ENCODE results near the gene ZBTB39. TPM values are rescaled to one million over a fixed set of nuclear protein-coding genes. Genes with fewer than 3 reads are reported as not detected.
A peak's percentile ranks its signal among the peaks of the same experiment; 100 is the strongest.

ZBTB39 gene
- total and polyA plus RNA-seq, 10 donors: 1.7 to 15.7 (median 10.8) TPM

DNA sequence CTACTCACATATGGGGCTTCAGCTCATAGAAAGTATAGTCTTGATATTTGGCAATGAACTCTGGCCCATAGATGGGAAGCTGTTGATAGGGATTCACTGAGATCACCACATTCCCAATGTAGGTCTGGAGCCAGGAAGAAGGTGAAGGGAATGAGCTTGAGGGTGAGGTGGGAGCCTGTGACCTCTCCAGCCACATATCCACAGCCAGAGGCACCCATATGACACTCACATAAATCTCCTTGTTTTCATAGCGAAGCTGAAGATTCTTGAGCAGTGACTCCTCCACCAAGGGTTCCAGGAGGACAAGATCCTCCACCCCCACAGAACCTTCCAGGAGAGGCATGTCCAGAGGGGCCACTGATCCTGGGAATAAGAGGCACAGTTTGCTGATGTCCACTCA is 41.6 kb upstream of the ZBTB39 start:
- no peaks in the 10 kb centered on the region for H3K36me3 ChIP-seq
- TF ChIP-seq CTCF (IDR thresholded peaks at IDR 0.05 in 8 of 11, conservative IDR thresholded peaks at IDR 0.05 in 3 of 11) (no peak), POLR2AphosphoS5 (IDR thresholded peaks at IDR 0.05) (no peak), POLR2A (IDR thresholded peaks at IDR 0.05) (no peak)
- H3K4me3 ChIP-seq: no peak overlapping the region
- intact Hi-C loops (cut with DNase I; ENCODE audit: low total_unique reads): no loop called here
- 86 to 97% (median 89%) methylated on average over 1 of the region's 1 CpG for WGBS, 5 donors
- peak overlapping the region in 3 of 8 donors; percentile 57 to 80 (median 70) for H3K27ac ChIP-seq
- H3K27me3 ChIP-seq (replicated peaks in 1 of 7): no peaks in the 10 kb centered on the region
- H3K9me3 ChIP-seq: no peaks in the 10 kb centered on the region
- peaks cover 0 to 40% (median 28%) of the 10 kb centered on the region in 6 donors for H3K4me1 ChIP-seq
- no peak for DNase-seq

- Histone ChIP-seq H3K27me3 (replicated peaks in 1 of 7) (no peaks in the 10 kb centered on the region), H3K4me3 (peak overlapping the region in 2 of 8 donors; percentile 1 to 32), H3K36me3 (no peaks in the 10 kb centered on the region), H3K9me3 (no peaks in the 10 kb centered on the region), H3K27ac (peak overlapping the region in 5 of 8 donors; percentile 23 to 80 (median 57)), H3K4me1 (peaks cover 0 to 40% (median 28%) of the 10 kb centered on the region in 6 donors)
- no peak for DNase-seq
- 39 to 51% (median 41%) methylated on average over 10 of the region's 10 CpGs for WGBS, 5 donors
- intact Hi-C loops (cut with DNase I; ENCODE audit: low total_unique reads): no loop called here
- TF ChIP-seq POLR2AphosphoS5 (IDR thresholded peaks at IDR 0.05) (peak in 1 of 3 donors; percentile 43), POLR2A (IDR thresholded peaks at IDR 0.05) (no peak)
These were observed 40.9 kb upstream of the ZBTB39 start for GRCh38 chr12:57046947-57047890.

DNA sequence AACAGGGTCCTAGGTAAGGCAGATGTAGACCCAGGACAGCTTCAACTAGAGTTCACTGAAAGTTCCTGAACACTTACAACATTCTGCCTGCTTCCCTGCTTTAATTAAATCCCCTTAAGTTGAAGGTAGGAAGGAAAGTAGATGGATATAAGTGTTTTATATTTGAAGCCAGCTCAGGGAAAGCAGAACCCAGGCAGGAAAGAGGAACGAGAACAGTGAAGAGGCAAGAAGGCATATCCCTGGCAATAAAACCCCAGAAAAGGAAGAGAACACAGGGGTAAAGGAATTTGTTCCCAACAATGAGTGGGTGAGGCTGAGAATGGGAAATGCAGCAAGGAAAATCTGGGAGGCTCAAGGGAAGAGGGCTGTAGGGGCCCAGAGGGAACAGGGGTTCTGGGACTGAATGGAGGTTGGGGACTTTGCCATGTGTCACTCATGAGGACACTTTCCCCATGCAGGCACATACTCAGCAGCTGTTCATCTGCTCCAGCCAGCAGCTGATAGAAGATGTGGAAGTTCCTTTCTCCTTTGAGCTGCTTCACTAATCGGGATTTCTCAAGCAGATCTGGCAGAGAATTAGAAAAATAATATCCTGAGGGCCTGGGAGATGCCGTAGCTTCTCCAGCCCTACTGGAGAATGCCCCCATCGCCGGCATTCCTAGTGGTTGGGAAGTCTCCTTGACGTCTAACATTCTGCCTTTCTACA is 39.9 kb upstream of the ZBTB39 start:
- H3K4me1 ChIP-seq: peaks cover 0 to 41% (median 28%) of the 10 kb centered on the region in 6 donors
- no peaks in the 10 kb centered on the region for H3K36me3 ChIP-seq
- TF ChIP-seq POLR2AphosphoS5 (IDR thresholded peaks at IDR 0.05) (no peak), CTCF (IDR thresholded peaks at IDR 0.05 in 8 of 11, conservative IDR thresholded peaks at IDR 0.05 in 3 of 11) (no peak), POLR2A (IDR thresholded peaks at IDR 0.05) (no peak)
- 68 to 80% (median 75%) methylated on average over 6 of the region's 6 CpGs for WGBS, 5 donors
- DNase-seq: no peak
- no peak overlapping the region for H3K4me3 ChIP-seq
- peak overlapping the region in 2 of 8 donors; percentile 70 to 80 for H3K27ac ChIP-seq
- intact Hi-C loops (cut with DNase I; ENCODE audit: low total_unique reads): no loop called here
- H3K27me3 ChIP-seq (replicated peaks in 1 of 7): no peaks in the 10 kb centered on the region
- no peaks in the 10 kb centered on the region for H3K9me3 ChIP-seq

- intact Hi-C loops (cut with DNase I; ENCODE audit: low total_unique reads): no loop called here
- Histone ChIP-seq H3K36me3 (no peaks in the 10 kb centered on the region), H3K27me3 (replicated peaks in 1 of 7) (no peaks in the 10 kb centered on the region), H3K9me3 (no peaks in the 10 kb centered on the region), H3K4me3 (no peak overlapping the region), H3K27ac (no peak overlapping the region), H3K4me1 (peaks cover 0 to 45% (median 28%) of the 10 kb centered on the region in 6 donors)
- no peak for DNase-seq
- 89 to 96% (median 94%) methylated on average over 3 of the region's 3 CpGs for WGBS, 5 donors
- TF ChIP-seq POLR2AphosphoS5 (IDR thresholded peaks at IDR 0.05) (no peak), POLR2A (IDR thresholded peaks at IDR 0.05) (no peak), CTCF (IDR thresholded peaks at IDR 0.05 in 8 of 11, conservative IDR thresholded peaks at IDR 0.05 in 3 of 11) (no peak)
These were observed 38.5 kb upstream of the ZBTB39 start for GRCh38 chr12:57044889-57045288.

Measured in spleen (tissue), 11 donors.